Prostate gland (tissue), 2 donors: ENCODE data around the gene DEK. TPM values are rescaled to one million over a fixed set of nuclear protein-coding genes. Genes with fewer than 3 reads are reported as not detected.

ENCODE experiments used
- DNase-seq: peaks from one replicate; pipeline ENCODE4 v3.0.0-alpha.2; 2019; ENCODE audit warnings: low spot score
- H3K27ac ChIP-seq, 2 donors: fragments of 200-600 bp; sonication (generic); 2 replicates each; pipeline ENCODE4 v1.5.1; 2017 to 2019
- H3K27me3 ChIP-seq: fragments of 200-600 bp; sonication (generic); replicated peaks from 2 replicates; pipeline ENCODE4 v1.5.1; 2019; ENCODE audit not compliant: insufficient read depth
- H3K36me3 ChIP-seq, 2 donors: fragments of 200-600 bp; sonication (generic); 1 replicate in 1 of 2; 2 replicates in 1 of 2; pipeline versions ENCODE4 v1.5.1 to v1.8.1; 2017 to 2019
- H3K4me1 ChIP-seq: fragments of 200-600 bp; sonication (generic); replicated peaks from 2 replicates; pipeline ENCODE4 v1.5.1; 2019
- H3K4me3 ChIP-seq, 2 donors: fragments of 200-600 bp; sonication (generic); 2 replicates each; pipeline ENCODE4 v1.5.1; 2017 to 2019
- H3K9me3 ChIP-seq: fragments of 200-600 bp; sonication (generic); 2 replicates; pipeline ENCODE4 v1.5.1; 2017
- POLR2A ChIP-seq: fragments of 450-650 bp; IDR thresholded peaks from one replicate; pipeline ENCODE4 v1.6.1; 2016; ENCODE audit warnings: antibody characterized with exemption, mild to moderate bottlenecking
- POLR2AphosphoS5 ChIP-seq: sonication (generic); formaldehyde crosslinking; IDR thresholded peaks from one replicate; pipeline ENCODE4 v1.6.1; 2017; ENCODE audit warnings: antibody characterized with exemption
- WGBS: methylation state at CpG from one replicate; pipeline ENCODE4 v1.1.5; 2018; 5-methylcytosine and 5-hydroxymethylcytosine counted together
- intact Hi-C: fragments of 100-400 bp; cut with DNase I; formaldehyde crosslinking; loops from one replicate; pipeline ENCODE4 v1.14.2; 2022
- total RNA-seq, 2 donors: library from RNA; depleted of rRNA; stranded (reverse); fragments of >200 nt; gene quantifications; one replicate each; pipeline ENCODE4 v1.1.0, GENCODE V29; 2016
- TF ChIP-seq, protein P1 (sequence below), 4 experiments: fragments of 200-600 bp in 2 of 4; fragments of 450-650 bp in 2 of 4; sonication (generic) in 2 of 4; IDR thresholded peaks; 1 replicate in 3 of 4; 2 replicates in 1 of 4; pipeline ENCODE4 v1.5.1; 2016 to 2019; ENCODE audit warnings: antibody characterized with exemption in 4 of 4, mild to moderate bottlenecking in 2 of 4, moderate library complexity in 2 of 4

DEK gene
- total RNA-seq, 2 donors from 2014 or later = 74.1 to 133 TPM

DNA sequence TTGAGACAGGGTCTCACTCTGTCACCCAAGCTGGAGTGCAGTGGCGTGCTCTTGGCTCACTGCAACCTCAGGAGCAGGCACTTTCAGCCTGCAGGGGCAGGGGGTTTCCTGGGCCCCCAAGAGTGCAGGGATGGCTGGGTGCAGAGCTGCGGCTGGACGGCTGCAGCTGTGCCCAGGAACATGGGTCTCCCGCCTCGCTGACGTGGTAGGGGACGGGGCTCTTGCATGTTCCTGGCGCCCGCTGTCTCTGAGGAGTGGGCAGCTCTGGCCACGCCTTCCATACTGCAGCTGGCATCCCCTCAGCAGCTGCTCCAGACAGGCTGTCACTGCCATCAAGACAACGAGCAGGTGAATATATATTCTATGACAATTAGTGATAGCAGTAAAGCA, 2.2 kb upstream of the DEK start:
- intact Hi-C loops = no loop called here
- Histone ChIP-seq H3K27me3 (no peaks in the 10 kb centered on the region), H3K27ac (no peak overlapping the region), H3K36me3 (no peaks in the 10 kb centered on the region), H3K4me1 (no peaks in the 10 kb centered on the region), H3K9me3 (no peaks in the 10 kb centered on the region), H3K4me3 (no peak overlapping the region)
- no peak for DNase-seq
- TF ChIP-seq, protein P1, sequence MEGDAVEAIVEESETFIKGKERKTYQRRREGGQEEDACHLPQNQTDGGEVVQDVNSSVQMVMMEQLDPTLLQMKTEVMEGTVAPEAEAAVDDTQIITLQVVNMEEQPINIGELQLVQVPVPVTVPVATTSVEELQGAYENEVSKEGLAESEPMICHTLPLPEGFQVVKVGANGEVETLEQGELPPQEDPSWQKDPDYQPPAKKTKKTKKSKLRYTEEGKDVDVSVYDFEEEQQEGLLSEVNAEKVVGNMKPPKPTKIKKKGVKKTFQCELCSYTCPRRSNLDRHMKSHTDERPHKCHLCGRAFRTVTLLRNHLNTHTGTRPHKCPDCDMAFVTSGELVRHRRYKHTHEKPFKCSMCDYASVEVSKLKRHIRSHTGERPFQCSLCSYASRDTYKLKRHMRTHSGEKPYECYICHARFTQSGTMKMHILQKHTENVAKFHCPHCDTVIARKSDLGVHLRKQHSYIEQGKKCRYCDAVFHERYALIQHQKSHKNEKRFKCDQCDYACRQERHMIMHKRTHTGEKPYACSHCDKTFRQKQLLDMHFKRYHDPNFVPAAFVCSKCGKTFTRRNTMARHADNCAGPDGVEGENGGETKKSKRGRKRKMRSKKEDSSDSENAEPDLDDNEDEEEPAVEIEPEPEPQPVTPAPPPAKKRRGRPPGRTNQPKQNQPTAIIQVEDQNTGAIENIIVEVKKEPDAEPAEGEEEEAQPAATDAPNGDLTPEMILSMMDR (IDR thresholded peaks at IDR 0.05) = no peak
- TF ChIP-seq POLR2A (no peak), POLR2AphosphoS5 (no peak)
- 87% methylated on average over 11 of the region's 11 CpGs for WGBS

DNA sequence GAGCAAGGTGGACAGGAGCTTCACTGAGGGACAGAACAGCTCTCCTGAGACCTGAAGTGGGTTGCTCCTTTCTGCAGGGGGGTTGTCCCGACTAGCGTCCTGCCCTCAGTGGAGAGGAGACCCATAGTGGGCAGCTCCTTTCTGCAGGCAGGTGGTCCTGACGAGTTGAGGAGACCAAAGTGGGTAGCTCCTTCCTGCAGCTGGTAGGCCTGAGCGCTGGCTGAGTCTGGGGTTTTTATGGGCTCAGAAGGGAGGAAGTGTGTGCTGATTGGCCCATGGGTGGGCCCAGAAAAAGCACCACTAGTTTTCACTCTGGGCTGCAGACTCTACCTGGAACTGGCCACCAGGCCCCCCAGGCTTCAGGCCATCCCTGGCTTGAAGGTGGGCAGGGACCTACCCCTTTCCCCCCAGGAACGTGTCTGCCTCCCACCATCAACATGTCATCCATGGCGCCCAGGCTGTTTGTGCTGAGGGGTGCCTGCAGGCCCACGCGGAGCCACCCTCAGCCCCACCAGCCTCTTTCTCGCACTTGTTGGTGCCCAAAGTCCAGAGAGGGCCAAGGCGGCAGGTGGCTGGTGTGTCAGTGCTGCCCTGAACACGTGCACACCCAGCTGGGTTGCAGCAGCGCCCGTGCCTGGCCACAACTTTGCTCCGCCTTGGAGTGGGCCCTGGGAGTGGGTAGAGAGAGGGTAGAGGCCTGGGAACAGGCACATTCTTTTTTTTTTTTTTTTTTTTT, 1.6 kb upstream of the DEK start:
- intact Hi-C loops = no loop called here
- Histone ChIP-seq H3K36me3 (no peaks in the 10 kb centered on the region), H3K4me3 (no peak overlapping the region), H3K9me3 (no peaks in the 10 kb centered on the region), H3K4me1 (no peaks in the 10 kb centered on the region), H3K27me3 (no peaks in the 10 kb centered on the region), H3K27ac (no peak overlapping the region)
- no peak for DNase-seq
- TF ChIP-seq, protein P1 (IDR thresholded peaks at IDR 0.05) = no peak
- no peak for TF ChIP-seq POLR2A
- TF ChIP-seq POLR2AphosphoS5 = no peak
- WGBS = 98% methylated on average over 14 of the region's 14 CpGs

DNA sequence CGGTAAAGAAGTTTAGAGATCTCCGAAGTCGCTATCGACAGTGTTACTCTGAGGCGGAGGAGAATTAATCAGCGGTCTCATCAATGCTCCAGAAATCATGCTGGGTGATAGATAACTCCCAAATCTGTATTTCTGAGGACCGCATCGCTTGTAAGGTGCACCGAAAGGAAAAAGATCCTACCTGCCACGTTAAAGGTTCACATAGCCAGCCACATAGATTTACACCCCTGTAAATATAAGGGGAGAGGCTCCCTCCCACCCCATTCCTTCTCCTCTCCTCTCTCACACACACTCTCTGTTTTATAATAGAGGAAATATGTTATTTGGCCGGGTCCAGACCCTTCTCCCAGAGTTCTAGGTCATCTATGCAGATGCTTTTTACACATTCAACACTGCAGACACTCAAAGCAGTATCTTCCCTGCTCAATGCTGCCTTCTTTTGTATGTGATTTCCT, 620 bp upstream of the DEK start:
- no peak for DNase-seq
- no peaks in the 10 kb centered on the region for H3K9me3 ChIP-seq
- peak overlapping the region; percentile 81 to 85 for H3K4me3 ChIP-seq
- H3K27ac ChIP-seq = peak overlapping the region; percentile 98 to 99
- TF ChIP-seq, protein P1 (IDR thresholded peaks at IDR 0.05) = no peak
- TF ChIP-seq POLR2AphosphoS5 (no peak), POLR2A (no peak)
- H3K36me3 ChIP-seq = no peaks in the 10 kb centered on the region
- H3K27me3 ChIP-seq = no peaks in the 10 kb centered on the region
- intact Hi-C loops = loop anchor here (5.0 kb wide), 2 partner anchors 108 to 278 kb away; partner anchors contain the start of genes KDM1B, KIF13A and TPMT
- no peaks in the 10 kb centered on the region for H3K4me1 ChIP-seq
- WGBS = 2% methylated on average over 11 of the region's 11 CpGs

DNA sequence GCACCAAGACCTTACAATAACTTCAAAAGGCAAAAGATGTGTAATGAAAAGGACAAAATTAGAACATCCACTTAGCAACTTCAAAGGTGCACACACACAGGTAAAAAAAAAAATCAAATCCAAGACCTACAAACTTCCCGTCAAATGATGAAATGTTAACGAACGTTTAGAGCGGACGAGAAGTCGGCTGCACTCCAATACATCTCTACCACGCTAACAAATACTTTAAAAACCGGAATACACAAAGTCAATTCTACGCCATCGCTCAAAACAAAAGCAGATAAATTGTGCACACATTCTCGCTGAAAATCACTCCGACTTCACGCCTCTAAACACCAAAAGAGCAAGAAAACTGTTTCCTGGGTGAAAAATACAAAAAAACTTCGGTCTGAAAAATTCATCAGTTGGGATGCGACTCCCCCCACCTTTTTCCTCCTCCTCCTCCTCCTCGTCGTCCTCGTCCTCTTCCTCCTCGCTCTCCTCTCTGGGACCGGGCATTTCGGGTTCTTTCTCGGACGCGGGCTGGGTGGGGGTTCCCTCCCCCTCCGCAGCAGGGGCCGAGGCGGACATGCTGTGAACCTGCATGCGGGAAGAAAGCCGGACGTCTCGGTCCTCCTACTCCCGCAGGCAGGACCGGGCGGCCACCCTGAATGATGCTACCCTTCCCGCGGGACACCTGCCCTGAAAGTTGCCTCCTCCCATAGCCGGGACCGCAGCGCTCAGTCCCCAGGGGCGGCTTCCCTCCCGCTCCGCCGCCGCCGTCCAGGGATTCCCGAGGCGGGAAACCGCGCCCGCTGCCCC, 712 bp downstream of the DEK start:
- Histone ChIP-seq H3K36me3 (no peaks in the 10 kb centered on the region), H3K9me3 (no peaks in the 10 kb centered on the region), H3K27me3 (no peaks in the 10 kb centered on the region), H3K4me3 (peak overlapping the region; percentile 81 to 85), H3K4me1 (no peaks in the 10 kb centered on the region), H3K27ac (peak overlapping the region; percentile 98 to 99)
- DNase-seq = no peak
- intact Hi-C loops = loop anchor here (5.0 kb wide), 2 partner anchors 106 to 276 kb away; partner anchors contain the start of genes KDM1B, KIF13A and TPMT
- under 1% methylated on average over 46 of the region's 50 CpGs for WGBS
- no peak for TF ChIP-seq POLR2AphosphoS5
- no peak for TF ChIP-seq POLR2A
- TF ChIP-seq, protein P1 (IDR thresholded peaks at IDR 0.05) = no peak
